ENCODE results near the gene ZNF200. TPM values are rescaled to one million over a fixed set of nuclear protein-coding genes. Genes with fewer than 3 reads are reported as not detected.
A peak's percentile ranks its signal among the peaks of the same experiment; 100 is the strongest.

ZNF200 gene
- total and polyA plus RNA-seq, 2 of the 13 experiments (the other 11 are each of a cell fraction or from before 2014, with no cell fraction given), result 3.5 to 16.5 TPM

DNA sequence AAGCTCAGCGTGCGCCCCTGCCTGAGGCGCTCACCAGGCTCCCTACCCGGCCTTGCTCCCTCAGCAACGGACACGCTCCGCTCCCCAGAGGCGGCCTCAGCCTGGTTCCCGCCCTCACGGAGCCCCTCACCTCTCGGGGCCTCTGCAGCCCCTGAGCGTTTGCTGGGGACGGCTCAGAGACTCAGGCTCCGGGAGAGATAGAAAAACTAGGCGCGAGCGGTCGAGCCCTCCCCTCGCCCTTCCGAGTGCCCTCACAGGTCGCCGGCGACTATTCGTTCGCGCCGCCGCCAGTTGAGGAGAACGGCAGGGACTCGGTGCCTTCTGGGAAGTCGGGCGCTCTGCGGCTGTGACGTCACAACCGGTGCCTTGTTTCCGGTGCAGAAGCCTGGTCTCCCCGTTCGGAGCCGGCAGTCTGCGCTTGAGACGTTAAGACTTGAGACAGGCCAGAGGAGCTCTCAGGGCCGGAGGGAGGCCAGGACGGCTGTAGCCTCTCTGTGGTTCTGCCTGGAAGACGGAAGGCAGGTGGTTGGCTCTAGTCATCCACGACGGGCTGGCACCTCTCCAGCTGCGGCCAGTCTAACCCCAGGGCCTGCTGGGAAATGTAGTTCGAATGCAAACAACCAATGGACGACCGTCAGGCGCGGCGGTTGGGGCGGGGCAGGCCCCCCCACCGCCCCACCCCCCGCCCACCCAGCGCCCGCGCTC, at the start of gene ZNF200 (continued):
- no peak for TF ChIP-seq AFF4 (CRISPR knock-in tag; IDR thresholded peaks at IDR 0.05)
- TF ChIP-seq UBTF (CRISPR knock-in tag; IDR thresholded peaks at IDR 0.05), result peak; percentile 83
- TF ChIP-seq GZF1 (CRISPR knock-in tag; IDR thresholded peaks at IDR 0.05), result peak; percentile 94
- TF ChIP-seq CHD2 (IDR thresholded peaks at IDR 0.05; ENCODE audit: low read depth, low read length), result no peak; the same call in 1 of the 2 replicates
- no peak for TF ChIP-seq ZBTB8A (CRISPR knock-in tag; IDR thresholded peaks at IDR 0.05; ENCODE audit: borderline replicate concordance, low read depth)
- peak; percentile 79; the same call in 1 of the 2 replicates for TF ChIP-seq ZNF558 (CRISPR knock-in tag; IDR thresholded peaks at IDR 0.05; ENCODE audit: borderline replicate concordance)
- peak; percentile 82 for TF ChIP-seq SALL1 (CRISPR knock-in tag; IDR thresholded peaks at IDR 0.05)
- 0 out of 2 replicates have a peak, but pooled peaks have one; percentile 26 for TF ChIP-seq E2F5 (CRISPR knock-in tag; conservative IDR thresholded peaks at IDR 0.05)
- TF ChIP-seq ZFP36L2 (CRISPR knock-in tag; IDR thresholded peaks at IDR 0.05), result no peak
- peak; percentile 45; the same call in 1 of the 2 replicates for TF ChIP-seq HNRNPL (IDR thresholded peaks at IDR 0.05; ENCODE audit: low read depth, low read length)
- no peak for TF ChIP-seq KDM6A (CRISPR knock-in tag; IDR thresholded peaks at IDR 0.05; ENCODE audit: low read depth)
- no peak; the same call in 1 of the 2 replicates for TF ChIP-seq SIX4 (CRISPR knock-in tag; IDR thresholded peaks at IDR 0.05)
- no peak for TF ChIP-seq SOX5 (CRISPR knock-in tag; IDR thresholded peaks at IDR 0.05; ENCODE audit: borderline replicate concordance)
- no peak for TF ChIP-seq ZFAT (CRISPR knock-in tag; conservative IDR thresholded peaks at IDR 0.05)
- TF ChIP-seq ZNF562 (CRISPR knock-in tag; IDR thresholded peaks at IDR 0.05; ENCODE audit: borderline replicate concordance), result no peak
- 0 out of 2 replicates have a peak, but pooled peaks have one; percentile 31 for TF ChIP-seq RCOR2 (CRISPR knock-in tag; IDR thresholded peaks at IDR 0.05)
- no peak for TF ChIP-seq ZNF3 (CRISPR knock-in tag; IDR thresholded peaks at IDR 0.05)
- TF ChIP-seq ZNF468 (CRISPR knock-in tag; IDR thresholded peaks at IDR 0.05), result no peak
- peak; percentile 61; the same call in 1 of the 2 replicates for TF ChIP-seq ZNF746 (CRISPR knock-in tag; IDR thresholded peaks at IDR 0.05)
- TF ChIP-seq ZNF547 (CRISPR knock-in tag; IDR thresholded peaks at IDR 0.05), result peak; percentile 50; the same call in 1 of the 2 replicates
- peak; percentile 54; the same call in 1 of the 2 replicates for TF ChIP-seq NCOR1 (IDR thresholded peaks at IDR 0.05; ENCODE audit: borderline replicate concordance, low read length)
- TF ChIP-seq, protein P1, sequence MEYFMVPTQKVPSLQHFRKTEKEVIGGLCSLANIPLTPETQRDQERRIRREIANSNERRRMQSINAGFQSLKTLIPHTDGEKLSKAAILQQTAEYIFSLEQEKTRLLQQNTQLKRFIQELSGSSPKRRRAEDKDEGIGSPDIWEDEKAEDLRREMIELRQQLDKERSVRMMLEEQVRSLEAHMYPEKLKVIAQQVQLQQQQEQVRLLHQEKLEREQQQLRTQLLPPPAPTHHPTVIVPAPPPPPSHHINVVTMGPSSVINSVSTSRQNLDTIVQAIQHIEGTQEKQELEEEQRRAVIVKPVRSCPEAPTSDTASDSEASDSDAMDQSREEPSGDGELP (IDR thresholded peaks at IDR 0.05; ENCODE audit: borderline replicate concordance, low read depth), result peak; percentile 57; the same call in 1 of the 2 replicates
- no peak for TF ChIP-seq ZNF614 (CRISPR knock-in tag; IDR thresholded peaks at IDR 0.05; ENCODE audit: borderline replicate concordance)

All from HepG2 (cell line).